K562 (cell line): ENCODE measurements around the gene EML2. TPM values are rescaled to one million over a fixed set of nuclear protein-coding genes. Genes with fewer than 3 reads are reported as not detected.
A peak's percentile ranks its signal among the peaks of the same experiment; 100 is the strongest.

Experiments used
- ARID3B ChIP-seq: fragments of 250-450 bp; sonication (Bioruptor Pico); IDR thresholded peaks from 2 replicates; pipeline ENCODE4 v1.4.0; 2020; ENCODE audit warnings: borderline replicate concordance
- BRD9 ChIP-seq: fragments of 450-650 bp; IDR thresholded peaks from 2 replicates; pipeline ENCODE4 v1.6.1; 2018; ENCODE audit warnings: low read depth; ENCODE audit not compliant: partially characterized antibody
- HDAC6 ChIP-seq: IDR thresholded peaks from 2 replicates; pipeline ENCODE4 v1.6.1; 2012; ENCODE audit warnings: low read depth, mild to moderate bottlenecking, control low read depth, inconsistent platforms, low read length, moderate library complexity
- HES1 ChIP-seq: fragments of 450-650 bp; IDR thresholded peaks from 2 replicates; pipeline ENCODE4 v1.6.1; 2016; ENCODE audit warnings: low read depth, mild to moderate bottlenecking, moderate library complexity
- HMGN3 ChIP-seq: IDR thresholded peaks from 2 replicates; pipeline ENCODE4 v1.6.1; 2011; ENCODE audit warnings: borderline replicate concordance, low read depth, mild to moderate bottlenecking, mixed read lengths, low read length; ENCODE audit not compliant: insufficient read length; ENCODE audit errors: extremely low read depth
- POLR3A ChIP-seq: IDR thresholded peaks from 2 replicates; pipeline ENCODE4 v1.6.1; 2011; ENCODE audit warnings: borderline replicate concordance, mild to moderate bottlenecking, moderate library complexity; ENCODE audit not compliant: insufficient read length, insufficient read depth; ENCODE audit errors: extremely low read depth
- RNF219 ChIP-seq: fragments of 250-450 bp; sonication (Bioruptor Pico); IDR thresholded peaks from 2 replicates; pipeline ENCODE4 v1.5.0; 2022; ENCODE audit warnings: mild to moderate bottlenecking
- SAP30 ChIP-seq: fragments of 200-600 bp; sonication (generic); IDR thresholded peaks from 2 replicates; pipeline ENCODE4 v1.6.1; 2012; ENCODE audit warnings: borderline replicate concordance, low read depth, mild to moderate bottlenecking, moderate library complexity, low read length, control low read depth, inconsistent platforms; ENCODE audit not compliant: insufficient read depth, poor library complexity, severe bottlenecking
- TEAD2 ChIP-seq: fragments of 450-650 bp; IDR thresholded peaks from 2 replicates; pipeline ENCODE4 v1.6.1; 2016; ENCODE audit warnings: missing genetic modification characterization, control low read depth, missing compliant biosample characterization
- ZFX ChIP-seq: sonication (generic); formaldehyde crosslinking; IDR thresholded peaks from 2 replicates; pipeline ENCODE4 v1.8.0; 2022; ENCODE audit warnings: mild to moderate bottlenecking, missing genetic modification reagents, moderate library complexity
- ZNF318 ChIP-seq, 2 experiments: fragments of 450-650 bp; IDR thresholded peaks; 2 replicates each; pipeline ENCODE4 v1.6.1; 2016; ENCODE audit warnings: mild to moderate bottlenecking in 2 of 2, borderline replicate concordance in 1 of 2, low read depth in 1 of 2, moderate library complexity in 1 of 2
- ZNF324 ChIP-seq: fragments of 250-450 bp; sonication (Bioruptor Pico); IDR thresholded peaks from 2 replicates; pipeline ENCODE4 v1.4.0; 2020; ENCODE audit warnings: mild to moderate bottlenecking
- ZNF384 ChIP-seq: IDR thresholded peaks from 2 replicates; pipeline ENCODE4 v1.6.1; 2012; ENCODE audit warnings: low read depth, low read length, improper control_type of control experiment
- ZNF668 ChIP-seq: fragments of 250-450 bp; sonication (Bioruptor Pico); IDR thresholded peaks from 2 replicates; pipeline ENCODE4 v1.8.0; 2022; ENCODE audit warnings: mild to moderate bottlenecking, inconsistent platforms
- polyA plus RNA-seq, 8 experiments: library from polyadenylated mRNA; depleted of rRNA in 4 of 8; stranded (reverse) in 5 of 8; unstranded in 3 of 8; fragments of >200 nt; fragmentation: Nextera tagmentation in 2 of 8; fragmentation: Illumina TruSeq in 1 of 8; extraction: Ambion mirVana in 2 of 8; extraction: Trizol in 1 of 8; gene quantifications; 2 replicates each; pipeline versions ENCODE4 v1.2.1 to v1.2.3, GENCODE V29; 2011 to 2014; ENCODE audit warnings: inconsistent platforms in 1 of 8, missing spikeins in 1 of 8
- total RNA-seq, 7 experiments: library from RNA; depleted of rRNA in 6 of 7; stranded (reverse); fragments of >200 nt in 6 of 7; fragmentation: Illumina TruSeq in 2 of 7; extraction: Trizol in 2 of 7; gene quantifications; 2 replicates each; pipeline versions ENCODE4 v1.2.1 to v1.2.3, GENCODE V29; 2011 to 2021; ENCODE audit warnings: low replicate concordance in 1 of 7

EML2 gene
- total and polyA plus RNA-seq, 9 of the 15 experiments (the other 6 are each of a cell fraction or from before 2014, with no cell fraction given), result 2.6 to 69.6 (median 24.8) TPM

GRCh38 chr19:45645068-45645630 lies 6.0 kb upstream of the EML2 start (continued):
- TF ChIP-seq ZFX (CRISPR knock-in tag), result 0 out of 2 replicates have a peak, but pooled peaks have one; percentile 6
- TF ChIP-seq POLR3A, result no peak
- TF ChIP-seq ZNF384, result no peak
- TF ChIP-seq SAP30, result no peak
- TF ChIP-seq RNF219 (CRISPR knock-in tag), result no peak
- TF ChIP-seq BRD9, result no peak
- TF ChIP-seq ZNF668 (CRISPR knock-in tag), result no peak
- no peak for TF ChIP-seq HDAC6
- no peak for TF ChIP-seq ZNF324 (CRISPR knock-in tag)
- no peak for TF ChIP-seq ARID3B (CRISPR knock-in tag)
- no peak for TF ChIP-seq HES1
- no peak for TF ChIP-seq HMGN3
- no peak for TF ChIP-seq TEAD2 (tag)
- TF ChIP-seq ZNF318 (IDR thresholded peaks at IDR 0.05; ENCODE audit: borderline replicate concordance in 1 of 2, low read depth in 1 of 2), result no peak
